GM10266 (cell line): ENCODE results near the gene ZDHHC19.

ENCODE experiments used
- DNase-seq: peaks from one replicate; pipeline ENCODE4 v3.0.0; 2012; ENCODE audit errors: extremely low spot score
- TF ChIP-seq, protein P1 (sequence below): IDR thresholded peaks from 2 replicates; pipeline ENCODE4 v1.5.1; 2012; ENCODE audit warnings: mild to moderate bottlenecking, low read depth; ENCODE audit not compliant: control insufficient read depth, insufficient read depth; ENCODE audit errors: missing control alignments

ZDHHC19 gene

DNA sequence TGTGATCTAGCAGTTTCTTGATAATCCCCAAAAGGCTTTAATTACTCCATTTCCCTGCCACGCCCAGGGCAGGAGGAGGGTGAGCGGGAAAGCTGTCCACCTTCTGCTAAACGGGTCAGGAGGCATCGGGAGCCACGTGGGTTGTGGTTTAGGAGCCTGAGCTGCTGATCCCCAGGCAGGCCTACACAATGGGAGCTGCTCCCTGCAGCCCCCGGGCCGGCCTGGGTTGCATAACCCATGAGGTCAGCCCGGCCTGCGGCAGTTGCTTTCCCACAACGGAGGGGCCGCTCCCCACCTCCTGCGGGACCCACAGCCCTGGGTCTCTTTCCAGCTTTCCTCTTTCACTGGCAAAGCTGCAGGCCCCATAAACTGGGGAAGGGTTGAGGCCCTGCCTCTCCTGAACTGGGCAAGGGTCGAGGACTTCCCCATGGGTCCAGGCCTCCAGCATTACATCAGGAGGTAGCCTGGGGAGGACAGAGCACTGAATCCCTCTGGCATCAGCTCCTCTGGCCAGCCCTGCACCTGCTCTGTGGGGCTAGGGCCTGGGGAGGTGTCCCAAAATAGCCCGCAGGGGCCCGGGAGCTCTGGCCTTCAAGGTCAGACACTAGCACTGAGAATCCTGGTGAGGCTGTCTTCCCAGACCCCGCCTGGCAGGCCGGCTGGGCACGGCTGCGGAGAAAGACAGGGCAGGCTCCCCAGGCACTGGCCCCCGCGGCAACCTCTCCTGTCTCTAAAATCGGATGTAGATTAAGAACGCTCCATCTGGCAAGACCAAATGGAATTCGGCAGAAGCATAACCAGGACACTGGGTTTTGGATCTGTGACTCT lies 47.3 kb downstream of the ZDHHC19 start:
- no peak for DNase-seq
- TF ChIP-seq, protein P1, sequence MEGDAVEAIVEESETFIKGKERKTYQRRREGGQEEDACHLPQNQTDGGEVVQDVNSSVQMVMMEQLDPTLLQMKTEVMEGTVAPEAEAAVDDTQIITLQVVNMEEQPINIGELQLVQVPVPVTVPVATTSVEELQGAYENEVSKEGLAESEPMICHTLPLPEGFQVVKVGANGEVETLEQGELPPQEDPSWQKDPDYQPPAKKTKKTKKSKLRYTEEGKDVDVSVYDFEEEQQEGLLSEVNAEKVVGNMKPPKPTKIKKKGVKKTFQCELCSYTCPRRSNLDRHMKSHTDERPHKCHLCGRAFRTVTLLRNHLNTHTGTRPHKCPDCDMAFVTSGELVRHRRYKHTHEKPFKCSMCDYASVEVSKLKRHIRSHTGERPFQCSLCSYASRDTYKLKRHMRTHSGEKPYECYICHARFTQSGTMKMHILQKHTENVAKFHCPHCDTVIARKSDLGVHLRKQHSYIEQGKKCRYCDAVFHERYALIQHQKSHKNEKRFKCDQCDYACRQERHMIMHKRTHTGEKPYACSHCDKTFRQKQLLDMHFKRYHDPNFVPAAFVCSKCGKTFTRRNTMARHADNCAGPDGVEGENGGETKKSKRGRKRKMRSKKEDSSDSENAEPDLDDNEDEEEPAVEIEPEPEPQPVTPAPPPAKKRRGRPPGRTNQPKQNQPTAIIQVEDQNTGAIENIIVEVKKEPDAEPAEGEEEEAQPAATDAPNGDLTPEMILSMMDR = no peak

DNA sequence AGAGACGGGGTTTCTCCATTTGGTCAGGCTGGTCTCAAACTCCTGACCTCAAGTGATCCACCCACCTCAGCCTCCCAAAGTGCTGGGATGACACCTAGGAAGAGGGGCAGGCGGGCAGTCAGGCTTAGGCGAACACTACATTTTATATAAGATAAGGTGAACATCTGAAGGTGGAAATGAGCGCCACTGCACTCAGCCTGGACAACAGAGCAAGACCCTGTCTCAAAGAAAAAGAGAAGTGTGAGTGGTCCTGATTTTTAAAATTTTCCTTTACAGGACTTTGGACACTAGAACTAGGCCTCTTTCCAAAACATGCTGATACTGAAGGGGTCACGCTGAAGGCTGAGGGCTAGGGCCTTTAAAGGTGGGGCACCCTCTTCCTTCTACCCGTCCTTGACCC lies 48.0 kb downstream of the ZDHHC19 start:
- TF ChIP-seq, protein P1 = no peak
- no peak for DNase-seq

DNA sequence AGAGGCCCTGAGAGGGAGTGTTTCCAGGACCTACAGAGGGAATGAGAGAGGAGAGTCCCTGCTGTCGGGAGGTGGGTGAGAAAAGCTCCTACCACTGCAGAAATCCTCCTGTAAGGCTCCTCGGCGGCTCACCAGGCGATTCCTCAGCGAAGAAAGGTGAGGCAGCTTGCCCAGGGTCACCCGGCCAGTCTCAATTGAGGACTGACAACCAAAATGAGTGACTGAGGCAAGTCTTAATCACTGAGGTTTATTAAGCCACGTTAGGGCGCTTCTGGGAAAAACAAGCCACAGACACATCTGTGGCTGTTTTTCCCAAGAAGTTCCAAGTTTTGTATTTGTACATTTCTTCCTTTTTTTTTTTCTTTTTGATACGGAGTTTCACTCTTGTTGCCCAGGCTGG lies 48.5 kb downstream of the ZDHHC19 start:
- TF ChIP-seq, protein P1 = no peak
- no peak for DNase-seq

DNA sequence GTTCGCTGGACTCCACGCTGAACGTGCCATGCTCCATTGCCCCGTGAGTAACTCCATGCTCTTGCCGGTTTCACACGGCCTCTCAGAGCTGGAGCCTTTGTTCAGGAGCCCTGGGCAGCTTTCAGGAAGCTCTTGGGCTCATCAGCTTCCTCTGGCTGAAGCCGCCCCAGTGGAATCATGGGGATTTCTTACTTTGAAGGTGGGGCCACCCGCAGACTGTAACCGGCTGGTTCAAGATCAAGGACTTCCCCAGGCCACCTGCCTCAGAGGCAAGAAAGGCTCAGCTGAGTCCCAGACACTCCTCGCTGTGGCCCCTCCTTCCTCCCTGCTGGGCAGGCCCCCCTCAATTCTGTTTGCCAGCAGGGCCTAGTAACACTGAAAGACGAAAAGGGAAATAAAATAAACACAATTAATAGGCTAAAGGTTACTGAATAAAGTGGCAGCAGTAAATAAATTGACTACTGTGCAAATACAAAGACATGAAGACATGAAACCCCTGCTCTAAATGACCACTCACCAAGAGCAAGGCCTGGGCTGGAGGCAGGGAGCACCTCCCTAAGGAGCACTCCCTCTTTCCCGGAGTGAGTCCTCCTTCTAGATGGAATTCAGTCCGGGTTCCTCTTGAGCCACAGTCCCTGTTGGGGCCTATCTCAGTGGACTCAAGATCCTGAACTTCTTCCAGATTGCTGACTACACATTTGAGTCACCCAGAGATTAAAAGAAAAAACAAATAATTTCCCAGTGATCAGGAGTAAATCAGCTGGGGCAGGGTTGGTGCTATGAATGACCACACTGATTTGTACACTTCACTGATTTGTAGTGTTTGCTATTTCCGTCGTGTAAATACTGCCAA lies 51.0 kb downstream of the ZDHHC19 start:
- peak; percentile 92 for DNase-seq
- TF ChIP-seq, protein P1 = no peak

DNA sequence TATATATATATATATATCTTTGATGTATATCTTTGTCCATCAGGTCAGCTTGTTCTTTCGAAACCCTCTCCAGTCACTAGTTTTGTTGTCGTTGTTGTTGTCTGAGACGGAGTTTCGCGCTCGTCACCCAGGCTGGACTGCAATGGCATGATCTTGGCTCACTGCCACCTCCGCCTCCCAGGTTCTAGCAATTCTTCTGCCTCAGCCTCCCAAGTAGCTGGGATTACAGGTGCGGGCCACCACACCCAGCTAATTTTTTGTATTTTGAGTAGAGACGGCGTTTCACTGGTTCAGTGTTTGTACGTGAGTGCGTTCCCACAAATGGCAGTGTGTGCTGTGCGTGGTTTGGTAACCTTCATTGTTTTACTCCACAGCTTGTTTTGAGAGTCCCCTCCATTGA lies 51.7 kb downstream of the ZDHHC19 start:
- TF ChIP-seq, protein P1 = no peak
- no peak for DNase-seq

- TF ChIP-seq, protein P1 = no peak
- DNase-seq = no peak
Observed at GRCh38 chr3:196156160-196156559, 55.0 kb downstream of the ZDHHC19 start.
